Measurements from ENCODE around the gene EGFR. TPM values are rescaled to one million over a fixed set of nuclear protein-coding genes. Genes with fewer than 3 reads are reported as not detected.

The EGFR gene
- total RNA-seq, 2 experiments from 2014 or later: not detected

- H3K36me3 Mint-ChIP-seq (ENCODE audit: low read depth): no peaks in the 10 kb centered on the region
- CTCF ChIA-PET: interaction anchor here (0.7 kb wide), 1 partner anchor 298 kb away, joined by 3 read pairs; no protein-coding TSS in a partner anchor
- POLR2A ChIA-PET: no interaction called here
Measured at GRCh38 chr7:55072251-55072650, 53.4 kb downstream of the EGFR start.

GRCh38 chr7:55073051-55073511 lies 54.3 kb downstream of the EGFR start:
- ChIA-PET CTCF (no interaction called here), POLR2A (no interaction called here)
- no peaks in the 10 kb centered on the region for H3K27me3 Mint-ChIP-seq (ENCODE audit: low read depth)
- H3K36me3 Mint-ChIP-seq (ENCODE audit: low read depth): no peaks in the 10 kb centered on the region
- no peak overlapping the region for H3K4me3 Mint-ChIP-seq
- no peak for ATAC-seq
- no peaks in the 10 kb centered on the region for H3K9me3 Mint-ChIP-seq (ENCODE audit: insufficient read depth)
- no peak overlapping the region for H3K27ac Mint-ChIP-seq
- DNase-seq: no peak
- peaks cover 8% of the 10 kb centered on the region for H3K4me1 Mint-ChIP-seq (ENCODE audit: low read depth)

More at GRCh38 chr7:55072251-55072650, 53.4 kb downstream of the EGFR start:
- H3K4me3 Mint-ChIP-seq: no peak overlapping the region
- H3K4me1 Mint-ChIP-seq (ENCODE audit: low read depth): peaks cover 8% of the 10 kb centered on the region
- ATAC-seq (no peak), DNase-seq (no peak)
- H3K27ac Mint-ChIP-seq: no peak overlapping the region
- peaks cover 3% of the 10 kb centered on the region for H3K27me3 Mint-ChIP-seq (ENCODE audit: low read depth)
- no peaks in the 10 kb centered on the region for H3K9me3 Mint-ChIP-seq (ENCODE audit: insufficient read depth)

GRCh38 chr7:55073976-55074528 lies 55.2 kb downstream of the EGFR start:
- peaks cover 8% of the 10 kb centered on the region for H3K4me1 Mint-ChIP-seq (ENCODE audit: low read depth)
- ATAC-seq: peak; percentile 65
- no peaks in the 10 kb centered on the region for H3K27me3 Mint-ChIP-seq (ENCODE audit: low read depth)
- peak overlapping the region; percentile 60 for H3K27ac Mint-ChIP-seq
- no peaks in the 10 kb centered on the region for H3K36me3 Mint-ChIP-seq (ENCODE audit: low read depth)
- peak overlapping the region; percentile 3 for H3K4me3 Mint-ChIP-seq
- peak; percentile 37 for DNase-seq
- POLR2A ChIA-PET: no interaction called here
- no peaks in the 10 kb centered on the region for H3K9me3 Mint-ChIP-seq (ENCODE audit: insufficient read depth)
- CTCF ChIA-PET: no interaction called here

- ATAC-seq (no peak), DNase-seq (no peak)
- Mint-ChIP-seq H3K9me3 (ENCODE audit: insufficient read depth) (no peaks in the 10 kb centered on the region), H3K27ac (no peak overlapping the region), H3K36me3 (ENCODE audit: low read depth) (no peaks in the 10 kb centered on the region), H3K4me1 (ENCODE audit: low read depth) (peaks cover 8% of the 10 kb centered on the region), H3K4me3 (no peak overlapping the region), H3K27me3 (ENCODE audit: low read depth) (no peaks in the 10 kb centered on the region)
- POLR2A ChIA-PET: no interaction called here
- CTCF ChIA-PET: interaction anchor here (1.2 kb wide), 1 partner anchor 11 kb away, joined by 4 read pairs; no protein-coding TSS in a partner anchor
Measured at GRCh38 chr7:55075464-55076021, 56.7 kb downstream of the EGFR start.

- H3K9me3 Mint-ChIP-seq (ENCODE audit: insufficient read depth): no peaks in the 10 kb centered on the region
- no peak for ATAC-seq
- DNase-seq: no peak
- H3K4me1 Mint-ChIP-seq (ENCODE audit: low read depth): peaks cover 8% of the 10 kb centered on the region
- CTCF ChIA-PET: no interaction called here
- POLR2A ChIA-PET: no interaction called here
- no peak overlapping the region for H3K27ac Mint-ChIP-seq
- H3K4me3 Mint-ChIP-seq: no peak overlapping the region
- no peaks in the 10 kb centered on the region for H3K36me3 Mint-ChIP-seq (ENCODE audit: low read depth)
- H3K27me3 Mint-ChIP-seq (ENCODE audit: low read depth): no peaks in the 10 kb centered on the region
Measured at GRCh38 chr7:55077561-55078410, 59.0 kb downstream of the EGFR start.

- no peaks in the 10 kb centered on the region for H3K36me3 Mint-ChIP-seq (ENCODE audit: low read depth)
- H3K27me3 Mint-ChIP-seq (ENCODE audit: low read depth): no peaks in the 10 kb centered on the region
- H3K4me1 Mint-ChIP-seq (ENCODE audit: low read depth): peaks cover 6% of the 10 kb centered on the region
- DNase-seq: no peak
- H3K27ac Mint-ChIP-seq: no peak overlapping the region
- ChIA-PET POLR2A (no interaction called here), CTCF (no interaction called here)
- ATAC-seq: no peak
- H3K9me3 Mint-ChIP-seq (ENCODE audit: insufficient read depth): no peaks in the 10 kb centered on the region
- no peak overlapping the region for H3K4me3 Mint-ChIP-seq
Measured at GRCh38 chr7:55078465-55079372, 59.9 kb downstream of the EGFR start.

GRCh38 chr7:55080000-55080623 lies 61.3 kb downstream of the EGFR start:
- Mint-ChIP-seq H3K4me3 (no peak overlapping the region), H3K27ac (no peak overlapping the region), H3K9me3 (ENCODE audit: insufficient read depth) (no peaks in the 10 kb centered on the region), H3K4me1 (ENCODE audit: low read depth) (no peaks in the 10 kb centered on the region), H3K27me3 (ENCODE audit: low read depth) (no peaks in the 10 kb centered on the region), H3K36me3 (ENCODE audit: low read depth) (no peaks in the 10 kb centered on the region)
- CTCF ChIA-PET: no interaction called here
- POLR2A ChIA-PET: no interaction called here
- no peak for DNase-seq
- ATAC-seq: no peak

- no peaks in the 10 kb centered on the region for H3K9me3 Mint-ChIP-seq (ENCODE audit: insufficient read depth)
- H3K4me3 Mint-ChIP-seq: no peak overlapping the region
- DNase-seq (no peak), ATAC-seq (no peak)
- ChIA-PET CTCF (no interaction called here), POLR2A (no interaction called here)
- peaks cover 5% of the 10 kb centered on the region for H3K27me3 Mint-ChIP-seq (ENCODE audit: low read depth)
- no peaks in the 10 kb centered on the region for H3K4me1 Mint-ChIP-seq (ENCODE audit: low read depth)
- H3K36me3 Mint-ChIP-seq (ENCODE audit: low read depth): no peaks in the 10 kb centered on the region
- no peak overlapping the region for H3K27ac Mint-ChIP-seq
Measured at GRCh38 chr7:55081068-55081467, 62.3 kb downstream of the EGFR start.

GRCh38 chr7:55081472-55082227 lies 62.8 kb downstream of the EGFR start:
- DNase-seq (no peak), ATAC-seq (no peak)
- H3K27ac Mint-ChIP-seq: no peak overlapping the region
- H3K9me3 Mint-ChIP-seq (ENCODE audit: insufficient read depth): no peaks in the 10 kb centered on the region
- H3K36me3 Mint-ChIP-seq (ENCODE audit: low read depth): no peaks in the 10 kb centered on the region
- peaks cover 3% of the 10 kb centered on the region for H3K4me1 Mint-ChIP-seq (ENCODE audit: low read depth)
- no peak overlapping the region for H3K4me3 Mint-ChIP-seq
- CTCF ChIA-PET: no interaction called here
- peaks cover 5% of the 10 kb centered on the region for H3K27me3 Mint-ChIP-seq (ENCODE audit: low read depth)
- POLR2A ChIA-PET: no interaction called here

- DNase-seq (no peak), ATAC-seq (no peak)
- Mint-ChIP-seq H3K27ac (no peak overlapping the region), H3K27me3 (ENCODE audit: low read depth) (peaks cover 5% of the 10 kb centered on the region), H3K36me3 (ENCODE audit: low read depth) (no peaks in the 10 kb centered on the region), H3K4me3 (no peak overlapping the region), H3K4me1 (ENCODE audit: low read depth) (peaks cover 5% of the 10 kb centered on the region), H3K9me3 (ENCODE audit: insufficient read depth) (no peaks in the 10 kb centered on the region)
- POLR2A ChIA-PET: no interaction called here
- CTCF ChIA-PET: no interaction called here
Measured at GRCh38 chr7:55082228-55082603, 63.4 kb downstream of the EGFR start.

GRCh38 chr7:55083206-55083605 lies 64.4 kb downstream of the EGFR start:
- peaks cover 5% of the 10 kb centered on the region for H3K4me1 Mint-ChIP-seq (ENCODE audit: low read depth)
- ATAC-seq (no peak), DNase-seq (no peak)
- H3K9me3 Mint-ChIP-seq (ENCODE audit: insufficient read depth): no peaks in the 10 kb centered on the region
- peaks cover 5% of the 10 kb centered on the region for H3K27me3 Mint-ChIP-seq (ENCODE audit: low read depth)
- H3K27ac Mint-ChIP-seq: no peak overlapping the region
- no peaks in the 10 kb centered on the region for H3K36me3 Mint-ChIP-seq (ENCODE audit: low read depth)
- H3K4me3 Mint-ChIP-seq: no peak overlapping the region
- ChIA-PET CTCF (no interaction called here), POLR2A (no interaction called here)
